Activated CD4-positive, alpha-beta T cell treated with anti-CD3 and anti-CD28 coated beads, Interleukin-2, amount 10 ng/mL, durations not matched to agents 24 days and 14 days (primary cell): ENCODE data around the gene BARX2. TPM values are rescaled to one million over a fixed set of nuclear protein-coding genes. Genes with fewer than 3 reads are reported as not detected.

Source experiments
- DNase-seq: peaks from one replicate; pipeline ENCODE4 v3.0.0; 2022
- H3K27ac Mint-ChIP-seq: one replicate; pipeline ENCODE4 v1.8.0; 2022; ENCODE audit warnings: mild to moderate bottlenecking, mixed read lengths
- H3K27me3 Mint-ChIP-seq: one replicate; pipeline ENCODE4 v1.8.0; 2022; ENCODE audit warnings: mixed read lengths
- H3K36me3 Mint-ChIP-seq: one replicate; pipeline ENCODE4 v1.8.0; 2022; ENCODE audit warnings: low read depth, mild to moderate bottlenecking, mixed read lengths
- H3K4me1 Mint-ChIP-seq: one replicate; pipeline ENCODE4 v1.8.0; 2021; ENCODE audit warnings: mixed read lengths
- H3K4me3 Mint-ChIP-seq: one replicate; pipeline ENCODE4 v1.8.0; 2022; ENCODE audit warnings: mild to moderate bottlenecking, moderate library complexity, mixed read lengths
- H3K9me3 Mint-ChIP-seq: one replicate; pipeline ENCODE4 v1.8.0; 2021; ENCODE audit warnings: mixed read lengths
- intact Hi-C: fragments of 100-400 bp; cut with micrococcal nuclease; formaldehyde crosslinking; loops from one replicate; pipeline ENCODE4 v1.15.1; 2023
- total RNA-seq: library from RNA; stranded (reverse); gene quantifications from 2 replicates; pipeline ENCODE4 v1.2.3, GENCODE V29; 2022

Gene BARX2
- total RNA-seq, 1 donor from 2014 or later, result 4.7 TPM

GRCh38 chr11:129365816-129366215 is 9.8 kb upstream of the BARX2 start:
- DNase-seq, result no peak
- H3K4me3 Mint-ChIP-seq, result no peak overlapping the region
- intact Hi-C loops, result no loop called here
- peaks cover 53% of the 10 kb centered on the region for H3K27me3 Mint-ChIP-seq
- H3K4me1 Mint-ChIP-seq, result no peaks in the 10 kb centered on the region
- H3K9me3 Mint-ChIP-seq, result no peaks in the 10 kb centered on the region
- H3K36me3 Mint-ChIP-seq, result no peaks in the 10 kb centered on the region
- no peak overlapping the region for H3K27ac Mint-ChIP-seq

DNA sequence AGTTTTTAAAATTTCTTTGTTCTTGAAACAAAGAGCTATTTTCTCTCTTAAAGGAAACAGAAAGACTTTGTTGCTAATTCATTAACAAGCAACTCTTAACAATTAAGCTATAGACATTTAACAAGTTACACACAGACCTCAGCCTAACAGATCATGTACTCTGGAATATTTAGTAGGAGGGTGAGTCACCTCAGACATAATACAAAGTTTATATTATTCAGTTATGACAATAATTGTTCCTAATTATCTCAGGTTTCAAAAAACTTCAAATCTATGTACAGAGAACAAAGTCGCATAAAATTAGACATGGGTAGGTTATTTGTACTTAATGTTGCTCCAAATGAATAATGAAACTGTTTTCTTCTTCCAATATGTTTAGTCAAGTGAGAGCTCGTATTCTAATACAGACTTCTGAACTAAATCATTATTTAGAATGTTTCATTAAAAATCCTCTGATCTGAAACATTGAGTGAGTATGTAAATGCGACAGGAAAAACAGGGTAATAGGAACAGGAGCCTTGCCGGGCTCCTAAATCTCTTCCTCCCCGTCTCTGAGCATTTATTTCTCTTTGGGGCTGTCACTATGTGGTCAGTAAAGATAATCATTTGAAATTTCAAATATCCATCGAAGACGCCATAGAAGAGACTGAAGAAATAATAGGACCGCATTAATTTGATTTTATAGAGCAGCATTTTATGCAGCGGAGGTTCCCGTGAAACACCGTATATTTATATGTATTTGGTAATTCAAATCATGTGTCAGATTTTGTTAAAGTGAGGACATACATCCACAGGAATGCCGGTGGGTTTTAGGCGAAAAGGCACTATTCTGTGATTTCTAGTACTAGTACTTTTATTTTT is 8.7 kb upstream of the BARX2 start:
- H3K27me3 Mint-ChIP-seq, result peaks cover 60% of the 10 kb centered on the region

DNA sequence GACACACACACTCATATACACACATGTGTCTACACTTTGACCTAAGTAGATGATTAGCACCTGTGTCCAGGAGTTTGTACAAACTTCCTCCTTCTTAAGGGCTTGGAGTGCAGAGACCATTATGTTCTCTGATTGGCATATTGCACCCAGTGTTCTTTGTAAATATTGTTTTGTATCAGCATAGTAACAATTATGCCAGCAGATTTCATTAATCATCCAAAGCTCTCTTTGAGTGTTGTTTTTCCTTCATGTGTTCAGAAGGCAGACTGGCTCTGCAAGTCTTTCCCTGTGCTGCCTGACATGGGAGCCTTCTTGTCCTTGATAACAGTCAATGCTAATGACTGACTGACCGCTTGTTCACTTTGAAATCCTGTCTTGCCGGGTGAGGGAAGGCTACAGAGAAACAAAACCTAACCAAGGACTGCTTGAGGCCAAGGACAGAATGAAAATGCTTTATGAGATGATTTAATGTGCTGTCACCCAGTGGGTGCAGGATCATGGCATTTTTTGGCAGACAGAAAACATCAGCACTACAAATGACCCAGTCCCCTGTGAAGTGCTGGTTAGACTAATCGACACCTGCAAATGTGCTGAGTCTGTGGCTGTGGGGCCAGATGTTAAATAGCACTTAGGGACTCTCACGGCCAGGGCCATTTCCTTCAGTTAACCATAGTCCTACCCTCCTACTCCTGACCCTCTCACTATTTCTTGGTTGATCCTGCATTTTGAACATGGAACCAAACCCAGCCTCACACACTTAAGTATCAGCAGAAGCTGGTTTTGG is 6.6 kb upstream of the BARX2 start:
- DNase-seq, result no peak
- H3K27ac Mint-ChIP-seq, result no peak overlapping the region
- no peak overlapping the region for H3K4me3 Mint-ChIP-seq
- peaks cover 9% of the 10 kb centered on the region for H3K4me1 Mint-ChIP-seq
- H3K27me3 Mint-ChIP-seq, result peaks cover 77% of the 10 kb centered on the region
- intact Hi-C loops, result no loop called here
- H3K36me3 Mint-ChIP-seq, result no peaks in the 10 kb centered on the region
- no peaks in the 10 kb centered on the region for H3K9me3 Mint-ChIP-seq

More for the DNA sequence above, 8.7 kb upstream of the BARX2 start:
- Mint-ChIP-seq H3K27ac (no peak overlapping the region), H3K9me3 (no peaks in the 10 kb centered on the region), H3K4me1 (no peaks in the 10 kb centered on the region), H3K36me3 (no peaks in the 10 kb centered on the region), H3K4me3 (no peak overlapping the region)
- no peak for DNase-seq
- intact Hi-C loops, result no loop called here

GRCh38 chr11:129370715-129371114 is 4.9 kb upstream of the BARX2 start:
- DNase-seq, result no peak
- peaks cover 18% of the 10 kb centered on the region for H3K4me1 Mint-ChIP-seq
- intact Hi-C loops, result no loop called here
- H3K27me3 Mint-ChIP-seq, result peaks cover 88% of the 10 kb centered on the region
- no peaks in the 10 kb centered on the region for H3K9me3 Mint-ChIP-seq
- H3K36me3 Mint-ChIP-seq, result no peaks in the 10 kb centered on the region
- H3K4me3 Mint-ChIP-seq, result no peak overlapping the region
- H3K27ac Mint-ChIP-seq, result no peak overlapping the region

DNA sequence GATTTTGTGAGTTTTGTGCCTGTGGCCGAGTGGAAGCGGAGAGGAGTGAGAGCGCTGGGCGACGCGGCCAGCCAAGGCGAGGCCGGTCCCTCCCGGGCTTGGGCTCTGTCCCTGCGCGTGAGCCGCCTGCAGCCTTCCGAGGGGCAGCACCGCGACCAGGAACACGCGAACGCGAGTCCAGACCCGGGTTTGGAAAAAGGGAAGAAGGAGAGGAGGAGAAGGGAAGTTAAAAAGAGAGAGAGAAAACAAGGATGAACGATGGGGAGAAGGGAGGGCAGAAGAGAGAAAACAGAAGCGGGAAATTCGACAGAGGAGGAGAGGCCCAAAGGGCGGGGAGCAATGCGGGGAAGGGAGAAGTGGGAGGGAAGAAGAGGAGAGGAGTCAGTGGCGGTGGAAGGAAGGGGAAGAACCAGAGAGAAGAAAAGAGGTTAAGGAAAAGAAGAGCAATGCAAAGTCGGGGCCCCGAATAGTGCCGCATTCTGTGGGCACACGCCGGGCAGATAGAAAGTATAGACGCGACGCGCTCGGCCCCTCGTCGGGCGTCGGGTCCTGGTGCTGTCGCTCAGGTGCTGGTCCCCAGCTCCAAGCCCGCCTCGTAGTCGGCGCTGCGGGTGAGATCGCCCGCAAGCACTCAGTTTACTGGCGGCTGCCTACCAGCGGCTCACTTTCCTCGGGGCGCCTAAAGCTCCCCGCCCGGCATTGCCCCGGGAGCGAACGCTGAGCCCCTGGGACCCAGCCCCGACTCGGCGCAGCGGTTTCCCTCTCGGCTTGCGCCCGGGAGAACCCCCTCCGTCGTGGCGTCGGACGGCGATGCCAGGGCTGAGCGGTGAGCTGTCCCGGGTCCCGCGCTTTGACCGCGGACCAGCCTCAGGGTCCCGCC is 2.8 kb upstream of the BARX2 start:
- DNase-seq, result peak; percentile 61
- peaks cover 85% of the 10 kb centered on the region for H3K27me3 Mint-ChIP-seq
- peaks cover 26% of the 10 kb centered on the region for H3K4me1 Mint-ChIP-seq
- intact Hi-C loops, result no loop called here
- no peak overlapping the region for H3K27ac Mint-ChIP-seq
- no peaks in the 10 kb centered on the region for H3K36me3 Mint-ChIP-seq
- peak overlapping the region; percentile 73 for H3K4me3 Mint-ChIP-seq
- no peaks in the 10 kb centered on the region for H3K9me3 Mint-ChIP-seq

DNA sequence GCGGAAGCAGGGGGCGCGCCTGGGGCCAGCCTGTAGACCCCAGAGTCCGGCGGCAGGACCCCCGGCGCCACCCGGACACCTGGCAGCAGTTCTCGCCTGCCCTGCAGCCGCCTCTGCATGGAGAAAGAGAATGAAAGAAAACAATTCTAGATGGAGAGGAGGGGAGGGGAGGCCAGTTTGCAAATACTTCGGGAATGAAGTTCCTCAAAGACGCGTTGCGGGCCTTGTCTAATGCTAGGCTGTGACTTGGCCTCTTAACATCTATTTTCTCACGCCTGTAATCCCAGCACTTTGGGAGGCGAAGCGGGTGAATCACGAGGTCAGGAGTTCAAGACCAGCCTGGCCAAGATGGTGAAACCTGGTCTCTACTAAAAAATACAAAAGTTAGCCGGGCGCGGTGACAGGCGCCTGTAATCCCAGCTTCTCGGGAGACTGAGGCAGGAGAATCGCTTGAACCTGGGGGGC is 2.1 kb upstream of the BARX2 start:
- H3K4me1 Mint-ChIP-seq, result peaks cover 26% of the 10 kb centered on the region
- H3K9me3 Mint-ChIP-seq, result no peaks in the 10 kb centered on the region
- peaks cover 86% of the 10 kb centered on the region for H3K27me3 Mint-ChIP-seq
- intact Hi-C loops, result no loop called here
- H3K4me3 Mint-ChIP-seq, result peak overlapping the region; percentile 81
- H3K36me3 Mint-ChIP-seq, result no peaks in the 10 kb centered on the region
- no peak for DNase-seq
- no peak overlapping the region for H3K27ac Mint-ChIP-seq

- Mint-ChIP-seq H3K4me1 (peaks cover 26% of the 10 kb centered on the region), H3K27me3 (peaks cover 81% of the 10 kb centered on the region)
- peak; percentile 60 for DNase-seq
These were observed 1.3 kb upstream of the BARX2 start for GRCh38 chr11:129374081-129374992.

GRCh38 chr11:129374993-129375750 is 476 bp upstream of the BARX2 start:
- Mint-ChIP-seq H3K4me1 (peaks cover 26% of the 10 kb centered on the region), H3K27ac (peak overlapping the region; percentile 47), H3K4me3 (peak overlapping the region; percentile 81), H3K36me3 (no peaks in the 10 kb centered on the region), H3K9me3 (no peaks in the 10 kb centered on the region), H3K27me3 (peaks cover 78% of the 10 kb centered on the region)
- intact Hi-C loops, result loop anchor here (1.0 to 5.0 kb wide), 3 partner anchors 11 to 262 kb away; no protein-coding TSS in a partner anchor
- DNase-seq, result peak; percentile 69

More at GRCh38 chr11:129374081-129374992, 1.3 kb upstream of the BARX2 start:
- Mint-ChIP-seq H3K9me3 (no peaks in the 10 kb centered on the region), H3K27ac (peak overlapping the region; percentile 17), H3K36me3 (no peaks in the 10 kb centered on the region), H3K4me3 (peak overlapping the region; percentile 81)
- intact Hi-C loops, result loop anchor here (1.0 kb wide), 1 partner anchor 10 kb away; no protein-coding TSS in a partner anchor

DNA sequence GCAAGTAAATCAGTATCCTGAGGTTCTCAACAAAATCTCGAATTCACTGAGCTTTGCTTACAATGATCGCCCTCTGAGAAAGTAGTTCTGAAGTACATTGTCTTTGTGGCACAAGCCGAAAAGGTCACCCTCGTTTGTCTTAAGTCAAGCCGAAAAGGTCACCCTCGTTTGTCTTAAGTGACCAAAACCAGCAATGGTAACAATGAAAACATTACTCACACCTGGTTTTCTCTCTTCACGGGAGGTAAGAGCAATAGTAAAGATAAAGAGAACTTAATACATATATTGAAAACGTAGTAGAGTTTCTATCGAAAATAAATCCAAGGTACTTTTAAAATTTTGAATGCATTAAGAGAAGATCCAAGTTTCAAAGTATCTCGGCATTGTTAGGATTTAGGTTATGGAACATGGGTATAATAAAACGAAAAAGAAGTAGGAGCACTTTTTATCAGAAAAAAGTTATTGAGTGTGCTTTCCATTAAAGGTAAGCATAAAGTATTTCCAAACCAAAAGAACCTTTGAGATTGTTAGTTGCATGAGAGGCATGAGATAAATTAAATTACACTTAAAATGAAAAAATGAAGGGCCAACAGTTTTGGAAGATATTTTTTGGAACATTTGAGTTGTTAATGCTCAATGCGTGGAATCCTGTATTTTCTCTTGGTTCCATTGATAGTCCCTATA is 1.2 kb downstream of the BARX2 start:
- peak overlapping the region; percentile 86 for H3K4me3 Mint-ChIP-seq
- no peak for DNase-seq
- intact Hi-C loops, result loop anchor here (2.0 to 5.0 kb wide), 3 partner anchors 71 to 318 kb away; no protein-coding TSS in a partner anchor
- peaks cover 70% of the 10 kb centered on the region for H3K27me3 Mint-ChIP-seq
- peaks cover 26% of the 10 kb centered on the region for H3K4me1 Mint-ChIP-seq
- H3K27ac Mint-ChIP-seq, result peak overlapping the region; percentile 52
- no peaks in the 10 kb centered on the region for H3K9me3 Mint-ChIP-seq
- H3K36me3 Mint-ChIP-seq, result no peaks in the 10 kb centered on the region

GRCh38 chr11:129377739-129378138 is 2.1 kb downstream of the BARX2 start:
- H3K9me3 Mint-ChIP-seq, result no peaks in the 10 kb centered on the region
- H3K27me3 Mint-ChIP-seq, result peaks cover 62% of the 10 kb centered on the region
- no peak for DNase-seq
- H3K27ac Mint-ChIP-seq, result no peak overlapping the region
- peaks cover 20% of the 10 kb centered on the region for H3K4me1 Mint-ChIP-seq
- H3K4me3 Mint-ChIP-seq, result peak overlapping the region; percentile 11
- no peaks in the 10 kb centered on the region for H3K36me3 Mint-ChIP-seq
- intact Hi-C loops, result loop anchor here (2.0 to 5.0 kb wide), 3 partner anchors 70 to 317 kb away; no protein-coding TSS in a partner anchor

GRCh38 chr11:129380413-129380812 is 4.8 kb downstream of the BARX2 start:
- intact Hi-C loops, result no loop called here
- Mint-ChIP-seq H3K9me3 (no peaks in the 10 kb centered on the region), H3K4me3 (no peak overlapping the region), H3K36me3 (no peaks in the 10 kb centered on the region), H3K27me3 (peaks cover 46% of the 10 kb centered on the region), H3K4me1 (peaks cover 8% of the 10 kb centered on the region), H3K27ac (no peak overlapping the region)
- no peak for DNase-seq
